ENCODE results near the gene ARHGAP44. TPM values are rescaled to one million over a fixed set of nuclear protein-coding genes. Genes with fewer than 3 reads are reported as not detected.

Gene ARHGAP44
- total RNA-seq, 3 donors from 2014 or later = 34.4 to 92.3 (median 52.0) TPM

DNA sequence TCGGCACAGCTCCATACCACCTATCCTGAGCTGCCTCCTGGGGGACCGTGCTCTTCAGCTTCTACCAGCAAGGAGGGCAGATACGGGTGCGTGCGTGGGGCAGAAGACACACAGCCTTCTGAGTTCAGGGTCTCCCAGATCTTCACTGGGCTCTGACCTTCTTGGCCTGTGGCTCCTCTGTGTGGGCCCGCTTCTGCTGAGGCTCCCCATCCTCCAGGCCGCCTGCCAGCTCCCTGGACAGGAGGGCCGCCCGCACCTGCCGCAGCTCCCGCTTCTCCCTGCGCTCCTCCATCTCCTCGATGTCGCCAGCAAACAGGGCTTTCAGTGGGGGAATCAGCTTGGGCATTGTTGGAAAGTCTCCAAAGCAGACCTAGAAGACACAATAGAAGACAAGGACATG is 203.4 kb downstream of the ARHGAP44 start:
- intact Hi-C loops (cut with DNase I, micrococcal nuclease) = no loop called here
- TF ChIP-seq, protein P1, sequence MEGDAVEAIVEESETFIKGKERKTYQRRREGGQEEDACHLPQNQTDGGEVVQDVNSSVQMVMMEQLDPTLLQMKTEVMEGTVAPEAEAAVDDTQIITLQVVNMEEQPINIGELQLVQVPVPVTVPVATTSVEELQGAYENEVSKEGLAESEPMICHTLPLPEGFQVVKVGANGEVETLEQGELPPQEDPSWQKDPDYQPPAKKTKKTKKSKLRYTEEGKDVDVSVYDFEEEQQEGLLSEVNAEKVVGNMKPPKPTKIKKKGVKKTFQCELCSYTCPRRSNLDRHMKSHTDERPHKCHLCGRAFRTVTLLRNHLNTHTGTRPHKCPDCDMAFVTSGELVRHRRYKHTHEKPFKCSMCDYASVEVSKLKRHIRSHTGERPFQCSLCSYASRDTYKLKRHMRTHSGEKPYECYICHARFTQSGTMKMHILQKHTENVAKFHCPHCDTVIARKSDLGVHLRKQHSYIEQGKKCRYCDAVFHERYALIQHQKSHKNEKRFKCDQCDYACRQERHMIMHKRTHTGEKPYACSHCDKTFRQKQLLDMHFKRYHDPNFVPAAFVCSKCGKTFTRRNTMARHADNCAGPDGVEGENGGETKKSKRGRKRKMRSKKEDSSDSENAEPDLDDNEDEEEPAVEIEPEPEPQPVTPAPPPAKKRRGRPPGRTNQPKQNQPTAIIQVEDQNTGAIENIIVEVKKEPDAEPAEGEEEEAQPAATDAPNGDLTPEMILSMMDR (IDR thresholded peaks at IDR 0.05) = no peak
- Histone ChIP-seq H3K36me3 (ENCODE audit: low read depth) (peaks cover 33% of the 10 kb centered on the region), H3K9me3 (no peaks in the 10 kb centered on the region), H3K4me1 (ENCODE audit: low read depth) (no peaks in the 10 kb centered on the region), H3K4me3 (no peak overlapping the region)
- DNase-seq (no peak), ATAC-seq (no peak)

DNA sequence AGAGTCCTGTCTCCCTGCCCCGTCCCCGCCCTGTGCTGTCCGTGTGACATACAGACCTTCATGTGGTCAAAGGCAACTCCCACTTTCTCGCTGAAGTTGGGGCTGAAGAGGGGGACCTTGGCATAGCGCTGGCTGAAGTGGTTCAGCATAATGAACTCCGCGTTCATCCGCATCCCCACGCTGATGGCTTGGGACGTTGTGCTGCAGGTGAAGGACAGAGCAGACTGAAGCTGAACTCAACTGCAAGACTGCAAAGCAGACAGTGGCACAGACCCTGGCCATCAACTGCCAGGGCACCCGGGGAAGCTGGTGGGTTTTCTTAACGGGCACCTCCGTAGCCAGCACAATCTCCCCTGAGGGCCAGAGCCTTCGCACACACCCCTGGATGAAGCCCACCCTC is 204.3 kb downstream of the ARHGAP44 start:
- TF ChIP-seq, protein P1 (IDR thresholded peaks at IDR 0.05) = no peak
- intact Hi-C loops (cut with DNase I, micrococcal nuclease) = no loop called here
- Histone ChIP-seq H3K36me3 (ENCODE audit: low read depth) (peaks cover 35% of the 10 kb centered on the region), H3K9me3 (no peaks in the 10 kb centered on the region), H3K4me3 (no peak overlapping the region), H3K4me1 (ENCODE audit: low read depth) (no peaks in the 10 kb centered on the region)
- no peak for ATAC-seq
- DNase-seq = no peak

DNA sequence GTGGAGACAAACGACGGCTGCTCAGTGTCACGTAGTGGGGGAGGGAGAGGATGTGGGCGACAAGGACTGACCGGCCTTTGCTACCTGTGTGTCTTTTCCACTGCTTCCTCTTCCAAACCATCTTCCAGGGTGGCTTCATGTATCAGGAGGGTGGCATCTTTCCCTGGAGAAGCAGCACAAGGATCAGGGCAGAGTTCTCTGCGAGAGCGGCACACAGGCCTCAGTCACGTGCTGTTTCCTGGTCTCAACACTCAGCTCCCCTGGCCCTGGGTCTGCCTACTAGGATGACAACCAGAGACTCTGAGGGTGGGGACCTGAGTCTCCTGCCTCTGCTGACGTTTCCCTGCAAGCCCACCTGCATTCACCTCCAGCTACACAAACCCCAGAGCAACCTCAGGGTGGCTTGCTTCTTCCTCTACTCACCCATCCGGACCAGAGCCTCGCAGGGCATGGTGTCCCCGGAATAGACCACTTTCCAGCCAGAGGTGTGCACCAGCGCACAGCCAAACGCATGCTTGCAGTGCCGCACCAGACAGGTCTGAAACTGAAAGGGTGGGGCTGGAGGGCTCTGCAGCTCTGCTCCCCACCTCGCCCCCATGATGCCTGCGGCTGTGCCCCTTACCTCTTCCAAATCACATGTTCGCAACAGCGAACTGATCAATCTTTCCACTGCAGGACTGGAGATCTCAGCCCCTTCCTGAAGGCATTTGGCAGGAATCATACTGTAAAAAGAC is 205.2 kb downstream of the ARHGAP44 start:
- Histone ChIP-seq H3K4me1 (ENCODE audit: low read depth) (no peaks in the 10 kb centered on the region), H3K9me3 (no peaks in the 10 kb centered on the region), H3K36me3 (ENCODE audit: low read depth) (peaks cover 41% of the 10 kb centered on the region), H3K4me3 (no peak overlapping the region)
- intact Hi-C loops (cut with DNase I, micrococcal nuclease) = no loop called here
- ATAC-seq (no peak), DNase-seq (no peak)
- TF ChIP-seq, protein P1 (IDR thresholded peaks at IDR 0.05) = no peak

DNA sequence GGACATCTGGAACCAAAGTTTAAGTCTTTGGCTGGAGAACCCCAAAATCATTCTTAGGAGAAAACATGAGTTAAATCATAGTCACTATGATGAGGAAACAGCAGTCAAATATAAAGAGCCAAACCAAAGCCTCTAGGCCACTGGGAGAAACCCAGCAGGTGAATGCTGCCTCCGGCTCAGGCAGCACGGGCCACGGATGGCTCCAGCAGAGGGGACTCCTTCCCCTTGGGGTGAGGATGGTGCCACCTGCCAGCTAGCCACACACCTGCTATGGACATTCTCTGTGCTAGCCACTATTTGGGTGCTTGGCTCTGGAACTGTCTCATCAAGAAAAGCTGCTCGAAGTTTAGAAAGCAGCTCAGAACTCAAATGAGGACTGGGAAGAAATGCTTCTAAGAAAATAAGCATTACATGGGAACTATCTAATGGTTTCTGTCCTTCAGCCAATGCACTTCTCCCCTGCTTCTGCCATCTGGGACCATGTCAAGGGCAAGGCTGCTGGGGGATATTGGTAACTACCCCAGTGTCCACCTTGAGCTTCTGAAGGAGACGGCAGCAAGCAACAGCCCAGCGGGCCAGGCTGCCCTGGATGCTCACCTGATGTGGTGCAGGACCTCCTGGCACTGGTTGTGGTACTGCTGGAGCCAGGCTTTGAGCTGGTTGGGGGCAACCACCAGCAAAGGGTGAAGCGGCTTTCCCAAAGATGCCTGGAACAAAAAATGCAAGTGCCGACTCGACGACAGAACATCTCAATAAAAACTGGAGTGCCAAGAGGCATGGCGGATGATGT is 206.0 kb downstream of the ARHGAP44 start:
- Histone ChIP-seq H3K9me3 (no peaks in the 10 kb centered on the region), H3K4me1 (ENCODE audit: low read depth) (no peaks in the 10 kb centered on the region), H3K36me3 (ENCODE audit: low read depth) (peaks cover 41% of the 10 kb centered on the region), H3K4me3 (no peak overlapping the region)
- ATAC-seq (no peak), DNase-seq (no peak)
- intact Hi-C loops (cut with DNase I, micrococcal nuclease) = no loop called here
- TF ChIP-seq, protein P1 (IDR thresholded peaks at IDR 0.05) = no peak

DNA sequence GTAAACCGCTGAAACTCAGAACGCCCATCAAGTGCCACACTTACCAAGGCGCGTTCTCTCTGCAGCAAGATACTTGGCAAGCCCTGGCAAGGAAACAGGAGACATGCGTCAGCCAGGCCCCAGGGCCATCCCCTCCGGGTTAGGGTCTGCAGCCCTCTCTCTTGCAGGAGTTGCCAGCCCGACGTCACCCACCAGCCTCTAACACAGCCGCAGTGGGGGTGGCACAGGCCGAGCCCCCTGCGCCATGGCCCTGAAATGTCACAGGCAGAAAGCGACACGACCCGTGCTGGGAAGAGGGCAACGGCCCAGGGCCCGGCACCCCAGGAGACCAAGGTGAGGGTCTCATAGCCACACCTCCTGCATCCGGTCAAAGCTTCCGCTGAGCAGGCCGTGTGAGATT is 206.6 kb downstream of the ARHGAP44 start:
- intact Hi-C loops (cut with DNase I, micrococcal nuclease) = no loop called here
- no peak overlapping the region for H3K4me3 ChIP-seq
- no peaks in the 10 kb centered on the region for H3K4me1 ChIP-seq (ENCODE audit: low read depth)
- DNase-seq = no peak
- TF ChIP-seq, protein P1 (IDR thresholded peaks at IDR 0.05) = no peak
- ATAC-seq = no peak
- H3K9me3 ChIP-seq = no peaks in the 10 kb centered on the region
- H3K36me3 ChIP-seq (ENCODE audit: low read depth) = peaks cover 41% of the 10 kb centered on the region
